Endothelial cell of umbilical vein (primary cell): Measurements from ENCODE around the gene CHST8.

Source experiments
- POLR2A ChIP-seq: IDR thresholded peaks from 2 replicates; pipeline ENCODE4 v1.6.1; 2012; ENCODE audit warnings: low read depth, mild to moderate bottlenecking, control low read depth, low read length
- POLR2AphosphoS5 ChIP-seq: IDR thresholded peaks from 2 replicates; pipeline ENCODE4 v1.6.1; 2012; ENCODE audit warnings: low read depth, mild to moderate bottlenecking, control low read depth, low read length, moderate library complexity; ENCODE audit not compliant: insufficient read depth
- TF ChIP-seq, protein P1 (sequence below), 2 donors: IDR thresholded peaks; 1 replicate in 1 of 2; 2 replicates in 1 of 2; pipeline ENCODE4 v1.5.1; 2011; ENCODE audit warnings: low read length in 2 of 2, mild to moderate bottlenecking in 2 of 2, moderate library complexity in 2 of 2, control low read depth in 1 of 2, inconsistent platforms in 1 of 2, low read depth in 1 of 2; ENCODE audit not compliant: insufficient read depth in 1 of 2; ENCODE audit errors: extremely low read depth in 1 of 2

DNA sequence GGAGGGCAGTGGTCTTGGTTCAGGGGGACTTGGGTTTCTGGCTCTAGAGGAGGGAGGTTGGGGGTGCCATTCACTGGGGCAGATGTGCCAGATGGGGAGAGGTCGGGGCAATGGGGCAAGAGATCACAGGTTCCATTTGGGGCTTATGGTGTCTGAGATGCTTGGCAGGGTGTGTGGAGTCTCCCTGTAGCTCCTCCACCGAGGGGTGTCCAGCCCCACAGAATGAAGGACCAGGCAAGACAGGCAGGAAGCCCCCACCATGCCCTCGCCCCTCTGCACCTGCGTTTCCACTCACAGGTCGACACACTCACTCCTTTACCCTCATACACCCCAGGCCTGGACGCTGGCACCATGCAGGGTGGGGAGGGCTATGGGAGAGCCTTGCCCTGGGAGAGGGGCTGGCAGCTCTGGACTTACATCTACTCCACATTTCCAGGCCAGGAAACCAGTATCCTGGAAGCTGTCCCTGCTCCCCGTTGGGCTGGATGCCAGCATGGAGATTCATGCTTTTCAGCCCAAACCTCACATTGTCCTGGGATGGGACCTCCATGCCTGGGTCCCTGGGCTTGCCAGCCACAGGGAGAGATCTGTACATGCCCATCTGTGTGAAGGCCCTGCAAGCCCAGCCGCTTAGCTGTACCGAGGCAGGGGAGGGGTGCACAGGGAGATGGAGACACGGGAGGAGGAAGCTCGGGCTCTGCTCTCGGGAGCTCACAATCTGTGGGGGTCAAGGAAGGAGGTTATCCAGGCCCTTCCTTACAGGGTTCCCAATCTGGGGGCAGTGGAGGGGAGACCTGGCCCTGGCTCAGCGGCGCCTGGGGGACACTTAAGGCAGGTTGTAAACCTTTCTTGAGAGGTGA, 77.1 kb downstream of the CHST8 start:
- no peak for TF ChIP-seq POLR2AphosphoS5
- TF ChIP-seq, protein P1, sequence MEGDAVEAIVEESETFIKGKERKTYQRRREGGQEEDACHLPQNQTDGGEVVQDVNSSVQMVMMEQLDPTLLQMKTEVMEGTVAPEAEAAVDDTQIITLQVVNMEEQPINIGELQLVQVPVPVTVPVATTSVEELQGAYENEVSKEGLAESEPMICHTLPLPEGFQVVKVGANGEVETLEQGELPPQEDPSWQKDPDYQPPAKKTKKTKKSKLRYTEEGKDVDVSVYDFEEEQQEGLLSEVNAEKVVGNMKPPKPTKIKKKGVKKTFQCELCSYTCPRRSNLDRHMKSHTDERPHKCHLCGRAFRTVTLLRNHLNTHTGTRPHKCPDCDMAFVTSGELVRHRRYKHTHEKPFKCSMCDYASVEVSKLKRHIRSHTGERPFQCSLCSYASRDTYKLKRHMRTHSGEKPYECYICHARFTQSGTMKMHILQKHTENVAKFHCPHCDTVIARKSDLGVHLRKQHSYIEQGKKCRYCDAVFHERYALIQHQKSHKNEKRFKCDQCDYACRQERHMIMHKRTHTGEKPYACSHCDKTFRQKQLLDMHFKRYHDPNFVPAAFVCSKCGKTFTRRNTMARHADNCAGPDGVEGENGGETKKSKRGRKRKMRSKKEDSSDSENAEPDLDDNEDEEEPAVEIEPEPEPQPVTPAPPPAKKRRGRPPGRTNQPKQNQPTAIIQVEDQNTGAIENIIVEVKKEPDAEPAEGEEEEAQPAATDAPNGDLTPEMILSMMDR (IDR thresholded peaks at IDR 0.05; ENCODE audit: extremely low read depth in 1 of 2, insufficient read depth in 1 of 2, low read depth in 1 of 2, low read length in 2 of 2), result no peak
- TF ChIP-seq POLR2A, result no peak
